SK-N-SH (cell line): Measurements from ENCODE around the gene IPMK. TPM values are rescaled to one million over a fixed set of nuclear protein-coding genes. Genes with fewer than 3 reads are reported as not detected.

Experiments
- CTCF ChIA-PET: fragments of 300-600, 350-600 bp; formaldehyde crosslinking; extraction: SDS; loops from one replicate; lab custom pipeline; 2021; lab: Yijun Ruan, JAX
- POLR2A ChIA-PET: fragments of 350-600 bp; sonication (Branson Sonifier 250); formaldehyde crosslinking; extraction: SDS; loops from one replicate; lab custom pipeline; 2020; ENCODE audit warnings: antibody characterized with exemption, inconsistent platforms; lab: Yijun Ruan, JAX
- DNase-seq: peaks from one replicate; pipeline ENCODE4 v3.0.0; 2012
- H2AFZ ChIP-seq: fragments of 200-600 bp; sonication (generic); 2 replicates; pipeline ENCODE4 v1.8.1; 2016; ENCODE audit warnings: antibody characterized with exemption, mild to moderate bottlenecking, low read depth
- H3F3A ChIP-seq: fragments of 200-600 bp; sonication (generic); replicated peaks from 2 replicates; pipeline ENCODE3; 2016; ENCODE audit warnings: antibody characterized with exemption, mild to moderate bottlenecking; ENCODE audit not compliant: insufficient read depth
- H3K27ac ChIP-seq, 2 experiments: fragments of 200-500 bp in 1 of 2; fragments of 200-600 bp in 1 of 2; sonication (Bioruptor generic) in 1 of 2; sonication (generic), shearing (Covaris generic) in 1 of 2; 2 replicates each; pipeline versions ENCODE4 v1.5.1 to v1.6.1; 2014 to 2016; ENCODE audit warnings: low read depth in 2 of 2, inconsistent platforms in 1 of 2, low read length in 1 of 2, mild to moderate bottlenecking in 1 of 2, mixed read lengths in 1 of 2
- H3K27me3 ChIP-seq: fragments of 200-600 bp; sonication (generic), shearing (Covaris generic); 2 replicates; pipeline ENCODE4 v1.6.1; 2016; ENCODE audit warnings: mixed run types; ENCODE audit not compliant: insufficient read depth
- H3K36me3 ChIP-seq, 2 experiments: fragments of 200-500 bp in 1 of 2; fragments of 200-600 bp in 1 of 2; sonication (Bioruptor generic) in 1 of 2; sonication (generic) in 1 of 2; replicated peaks in 1 of 2; 2 replicates each; pipeline versions ENCODE3 to v1.5.1; 2014 to 2016; ENCODE audit warnings: low read length in 1 of 2, mild to moderate bottlenecking in 1 of 2; ENCODE audit not compliant: insufficient read depth in 2 of 2, control insufficient read depth in 1 of 2
- H3K4me1 ChIP-seq, 2 experiments: fragments of 200-500 bp in 1 of 2; fragments of 200-600 bp in 1 of 2; sonication (Bioruptor generic) in 1 of 2; sonication (generic), shearing (Covaris generic) in 1 of 2; 2 replicates each; pipeline versions ENCODE4 v1.5.1 to v1.6.1; 2014 to 2016; ENCODE audit warnings: low read depth in 1 of 2, low read length in 1 of 2, mixed run types in 1 of 2; ENCODE audit not compliant: insufficient read depth in 2 of 2, control insufficient read depth in 1 of 2
- H3K4me2 ChIP-seq: fragments of 200-600 bp; sonication (generic), shearing (Covaris generic); 2 replicates; pipeline ENCODE4 v1.6.1; 2017; ENCODE audit warnings: mixed run types
- H3K4me3 ChIP-seq, 2 experiments: fragments of 200-500 bp in 1 of 2; fragments of 200-600 bp in 1 of 2; sonication (Bioruptor generic) in 1 of 2; sonication (generic), shearing (Covaris generic) in 1 of 2; 2 replicates each; pipeline versions ENCODE4 v1.5.1 to v1.8.1; 2014 to 2016; ENCODE audit warnings: low read depth in 2 of 2, inconsistent platforms in 1 of 2, low read length in 1 of 2, mild to moderate bottlenecking in 1 of 2, mixed read lengths in 1 of 2, moderate library complexity in 1 of 2
- H3K79me2 ChIP-seq: fragments of 200-600 bp; sonication (generic); 2 replicates; pipeline ENCODE4 v1.8.1; 2017; ENCODE audit warnings: mild to moderate bottlenecking; ENCODE audit not compliant: insufficient read depth
- H3K9ac ChIP-seq: fragments of 200-600 bp; sonication (generic); 2 replicates; pipeline ENCODE4 v1.6.1; 2017; ENCODE audit warnings: mixed run types
- H3K9me2 ChIP-seq: fragments of 200-600 bp; sonication (generic); 2 replicates; pipeline ENCODE4 v1.6.1; 2017; ENCODE audit warnings: mixed run types
- H3K9me3 ChIP-seq: fragments of 200-600 bp; sonication (generic); 2 replicates; pipeline ENCODE4 v1.6.1; 2017; ENCODE audit warnings: mixed run types, mild to moderate bottlenecking, moderate library complexity
- H4K20me1 ChIP-seq: fragments of 200-600 bp; sonication (generic); 2 replicates; pipeline ENCODE4 v1.6.1; 2017; ENCODE audit warnings: mild to moderate bottlenecking, mixed run types; ENCODE audit not compliant: insufficient read depth
- CHD2 ChIP-seq: fragments of 150-350 bp; IDR thresholded peaks from 2 replicates; pipeline ENCODE4 v1.6.1; 2018; ENCODE audit warnings: low read length; ENCODE audit not compliant: partially characterized antibody
- ELF1 ChIP-seq: IDR thresholded peaks from 2 replicates; pipeline ENCODE4 v1.4.0; 2012
- EP300 ChIP-seq, 2 experiments: IDR thresholded peaks; 2 replicates each; pipeline versions ENCODE4 v1.4.0 to v1.6.1; 2012; ENCODE audit warnings: borderline replicate concordance in 1 of 2, low read depth in 1 of 2, low read length in 1 of 2
- EZH2phosphoT487 ChIP-seq: fragments of 200-600 bp; sonication (generic); IDR thresholded peaks from 2 replicates; pipeline ENCODE4 v1.6.1; 2017; ENCODE audit warnings: low read depth, mixed run types, mild to moderate bottlenecking, antibody characterized with exemption, moderate library complexity, borderline replicate concordance
- FOSL2 ChIP-seq: IDR thresholded peaks from 2 replicates; pipeline ENCODE4 v1.4.0; 2012; ENCODE audit warnings: low read depth, mild to moderate bottlenecking, moderate library complexity, borderline replicate concordance
- FOXJ3 ChIP-seq: sonication (generic); formaldehyde crosslinking; IDR thresholded peaks from 2 replicates; pipeline ENCODE4 v1.5.1; 2020; ENCODE audit warnings: mild to moderate bottlenecking, missing genetic modification reagents
- FOXM1 ChIP-seq: IDR thresholded peaks from 2 replicates; pipeline ENCODE4 v1.4.0; 2012; ENCODE audit warnings: low read depth, mild to moderate bottlenecking
- GABPA ChIP-seq: IDR thresholded peaks from 2 replicates; pipeline ENCODE4 v1.4.0; 2012; ENCODE audit warnings: low read depth, mild to moderate bottlenecking
- IRF3 ChIP-seq: fragments of 150-350 bp; IDR thresholded peaks from 2 replicates; pipeline ENCODE4 v1.6.1; 2016; ENCODE audit warnings: mild to moderate bottlenecking, low read depth, low read length
- MEF2A ChIP-seq: IDR thresholded peaks from 2 replicates; pipeline ENCODE4 v1.4.0; 2012; ENCODE audit warnings: low read depth, borderline replicate concordance
- NFIC ChIP-seq: IDR thresholded peaks from 2 replicates; pipeline ENCODE4 v1.4.0; 2012; ENCODE audit warnings: borderline replicate concordance
- NRF1 ChIP-seq: IDR thresholded peaks from 2 replicates; pipeline ENCODE4 v1.6.1; 2012; ENCODE audit warnings: low read depth, mild to moderate bottlenecking, low read length
- SIN3A ChIP-seq: IDR thresholded peaks from 2 replicates; pipeline ENCODE4 v1.6.1; 2012; ENCODE audit warnings: low read depth, mild to moderate bottlenecking, low read length, moderate library complexity, borderline replicate concordance
- TAF1 ChIP-seq: IDR thresholded peaks from 2 replicates; pipeline ENCODE4 v1.6.1; 2012; ENCODE audit warnings: low read depth, mild to moderate bottlenecking, low read length, moderate library complexity, borderline replicate concordance
- TCF12 ChIP-seq: IDR thresholded peaks from 2 replicates; pipeline ENCODE4 v1.4.0; 2012
- WGBS: methylation state at CpG from one replicate; pipeline ENCODE4 v1.1.6; 2017; ENCODE audit warnings: low lambda C conversion rate; 5-methylcytosine and 5-hydroxymethylcytosine counted together
- polyA plus RNA-seq, 3 experiments: library from polyadenylated mRNA; depleted of rRNA; stranded (reverse); fragments of >200 nt; gene quantifications; 2 replicates each; pipeline ENCODE4 v1.2.3, GENCODE V29; 2012
- TF ChIP-seq, protein P1 (sequence below): fragments of 150-350 bp; IDR thresholded peaks from 2 replicates; pipeline ENCODE4 v1.6.1; 2017; ENCODE audit warnings: antibody characterized with exemption, low read length, low read depth, borderline replicate concordance
- TF ChIP-seq, protein P2 (sequence below): IDR thresholded peaks from 2 replicates; pipeline ENCODE4 v1.4.0; 2012; ENCODE audit warnings: low read depth

IPMK gene
- polyA plus RNA-seq, 1 of the 3 experiments (the other 2 are of a cell fraction), result 0.71 TPM

DNA sequence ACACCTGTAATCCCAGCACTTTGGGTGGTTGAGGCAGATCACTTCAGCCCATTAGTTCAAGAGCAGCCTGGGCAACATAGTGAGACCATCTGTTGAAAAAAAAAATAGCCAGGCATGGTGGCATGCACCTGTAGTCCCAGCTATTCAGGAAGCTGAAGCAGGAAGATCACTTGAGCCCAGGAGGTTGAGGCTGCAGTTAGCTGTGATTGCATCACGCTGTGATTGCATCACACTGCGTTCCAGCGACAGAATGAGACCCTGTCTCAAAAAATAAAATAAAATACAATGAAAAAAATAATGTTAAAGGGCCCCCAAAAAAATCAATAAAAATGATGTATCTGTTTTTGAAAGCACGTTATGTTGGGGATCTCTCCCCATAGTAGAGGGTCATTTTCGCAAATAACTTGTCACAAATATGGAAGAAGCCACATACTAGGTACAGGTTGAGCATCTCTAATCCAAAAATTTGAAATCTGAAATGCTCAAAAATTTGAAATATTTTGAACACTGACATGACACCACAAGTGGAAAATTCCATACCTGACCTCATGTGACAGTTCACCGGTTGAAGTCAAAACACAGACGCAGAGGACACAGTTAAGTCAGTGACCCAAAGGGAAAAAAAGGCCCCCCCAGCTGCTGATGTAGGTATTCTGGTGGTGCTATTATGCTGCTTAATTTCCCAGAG, 10.7 kb upstream of the IPMK start:
- H2AFZ ChIP-seq, result no peak overlapping the region
- no peak overlapping the region for H3K9ac ChIP-seq
- H3K9me2 ChIP-seq, result no peaks in the 10 kb centered on the region
- peaks cover 31% of the 10 kb centered on the region for H3F3A ChIP-seq
- H3K79me2 ChIP-seq, result peaks cover 46% of the 10 kb centered on the region
- no peaks in the 10 kb centered on the region for H3K9me3 ChIP-seq
- H3K4me1 ChIP-seq, result peaks cover 2 to 44% of the 10 kb centered on the region in 2 experiments; a peak in 3 of 4 replicates
- WGBS, result 94% methylated on average over 7 of the region's 7 CpGs
- TF ChIP-seq CHD2 (no peak), SIN3A (no peak), NRF1 (no peak), NFIC (no peak), IRF3 (no peak), EZH2phosphoT487 (no peak), ELF1 (no peak), GABPA (no peak), MEF2A (no peak), FOXJ3 (no peak), EP300 (IDR thresholded peaks at IDR 0.05; ENCODE audit: borderline replicate concordance in 1 of 2, low read depth in 1 of 2, low read length in 1 of 2) (no peak), FOXM1 (no peak), FOSL2 (no peak)
- TF ChIP-seq, protein P1, sequence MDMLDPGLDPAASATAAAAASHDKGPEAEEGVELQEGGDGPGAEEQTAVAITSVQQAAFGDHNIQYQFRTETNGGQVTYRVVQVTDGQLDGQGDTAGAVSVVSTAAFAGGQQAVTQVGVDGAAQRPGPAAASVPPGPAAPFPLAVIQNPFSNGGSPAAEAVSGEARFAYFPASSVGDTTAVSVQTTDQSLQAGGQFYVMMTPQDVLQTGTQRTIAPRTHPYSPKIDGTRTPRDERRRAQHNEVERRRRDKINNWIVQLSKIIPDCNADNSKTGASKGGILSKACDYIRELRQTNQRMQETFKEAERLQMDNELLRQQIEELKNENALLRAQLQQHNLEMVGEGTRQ, result no peak
- CTCF ChIA-PET, result interaction anchor here (0.7 to 4.8 kb wide), 3 partner anchors 13 to 101 kb away, joined by 3 to 25 read pairs (median 11); no protein-coding TSS in a partner anchor
- H4K20me1 ChIP-seq, result no peaks in the 10 kb centered on the region
- DNase-seq, result no peak
- H3K36me3 ChIP-seq, result peaks cover 19% of the 10 kb centered on the region in 2 experiments
- H3K27ac ChIP-seq, result no peak overlapping the region
- POLR2A ChIA-PET, result no interaction called here
- H3K4me3 ChIP-seq, result no peak overlapping the region
- H3K4me2 ChIP-seq, result no peak overlapping the region
- H3K27me3 ChIP-seq, result no peaks in the 10 kb centered on the region

GRCh38 chr10:58275908-58276307, 8.2 kb upstream of the IPMK start:
- Histone ChIP-seq H3K4me3 (no peak overlapping the region), H3F3A (peaks cover 22% of the 10 kb centered on the region), H3K9me2 (no peaks in the 10 kb centered on the region), H3K9me3 (no peaks in the 10 kb centered on the region), H3K36me3 (peaks cover 14 to 23% of the 10 kb centered on the region in 2 experiments), H3K79me2 (peaks cover 56% of the 10 kb centered on the region), H3K27me3 (no peaks in the 10 kb centered on the region), H2AFZ (no peak overlapping the region), H3K27ac (peak overlapping the region; percentile 16 to 70; a peak in 3 of 4 replicates), H3K9ac (no peak overlapping the region), H4K20me1 (no peaks in the 10 kb centered on the region), H3K4me2 (peak overlapping the region; percentile 42; the same call in 1 of the 2 replicates), H3K4me1 (peaks cover 2 to 26% of the 10 kb centered on the region in 2 experiments; a peak in 3 of 4 replicates)
- TF ChIP-seq TCF12 (peak; percentile 10; the same call in 1 of the 2 replicates), TAF1 (no peak)
- TF ChIP-seq, protein P2, sequence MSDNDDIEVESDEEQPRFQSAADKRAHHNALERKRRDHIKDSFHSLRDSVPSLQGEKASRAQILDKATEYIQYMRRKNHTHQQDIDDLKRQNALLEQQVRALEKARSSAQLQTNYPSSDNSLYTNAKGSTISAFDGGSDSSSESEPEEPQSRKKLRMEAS, result no peak
- POLR2A ChIA-PET, result no interaction called here
- no peak for DNase-seq
- CTCF ChIA-PET, result interaction anchor here (0.6 to 4.8 kb wide), 4 partner anchors 15 to 98 kb away, joined by 3 to 25 read pairs (median 11); no protein-coding TSS in a partner anchor
